SK-N-SH treated with all-trans-retinoic acid at 6 μM for 48 hours (cell line): ENCODE results near the gene EPHA6.

Experiments
- ATAC-seq: fragments of 200-7000 bp; cut with Tn5 transposase; 3 replicates; pipeline ENCODE4 v1.9.1; 2020; ENCODE audit warnings: mild to moderate bottlenecking, moderate library complexity
- ARNTL ChIP-seq: fragments of 450-650 bp; formaldehyde crosslinking; IDR thresholded peaks from 2 replicates; pipeline ENCODE4 v1.5.0; 2020; ENCODE audit warnings: low read depth, mild to moderate bottlenecking, moderate library complexity, borderline replicate concordance
- BACH2 ChIP-seq: fragments of 250-450 bp; sonication (Bioruptor Pico); IDR thresholded peaks from 2 replicates; pipeline ENCODE4 v1.9.0; 2021; ENCODE audit warnings: mild to moderate bottlenecking, borderline replicate concordance
- CREB5 ChIP-seq: fragments of 250-450 bp; sonication (Bioruptor Pico); IDR thresholded peaks from 2 replicates; pipeline ENCODE4 v1.5.1; 2020; ENCODE audit warnings: low read depth, mild to moderate bottlenecking, moderate library complexity
- GLIS3 ChIP-seq: fragments of 250-450 bp; sonication (Bioruptor Pico); IDR thresholded peaks from 2 replicates; pipeline ENCODE4 v1.5.0; 2020; ENCODE audit warnings: mild to moderate bottlenecking, moderate library complexity
- OSR1 ChIP-seq: fragments of 250-450 bp; sonication (Bioruptor Pico); IDR thresholded peaks from 2 replicates; pipeline ENCODE4 v1.8.0; 2022; ENCODE audit warnings: moderate library complexity, mild to moderate bottlenecking, inconsistent platforms
- PPARA ChIP-seq: fragments of 250-450 bp; sonication (Bioruptor Pico); IDR thresholded peaks from 2 replicates; pipeline ENCODE4 v1.5.0; 2020; ENCODE audit warnings: mild to moderate bottlenecking, borderline replicate concordance
- RARB ChIP-seq: fragments of 250-450 bp; sonication (Bioruptor Pico); IDR thresholded peaks from 2 replicates; pipeline ENCODE4 v1.8.0; 2021; ENCODE audit warnings: mild to moderate bottlenecking, moderate library complexity
- TCF4 ChIP-seq: fragments of 250-450 bp; sonication (Bioruptor Pico); IDR thresholded peaks from 2 replicates; pipeline ENCODE4 v1.8.0; 2021; ENCODE audit warnings: mild to moderate bottlenecking, moderate library complexity, borderline replicate concordance
- TOX ChIP-seq: fragments of 250-450 bp; sonication (Bioruptor Pico); IDR thresholded peaks from 2 replicates; pipeline ENCODE4 v1.8.0; 2021; ENCODE audit warnings: mild to moderate bottlenecking, moderate library complexity, borderline replicate concordance
- ZFP30 ChIP-seq: fragments of 450-650 bp; formaldehyde crosslinking; IDR thresholded peaks from 2 replicates; pipeline ENCODE4 v1.5.0; 2022; ENCODE audit warnings: mild to moderate bottlenecking, moderate library complexity
- ZNF565 ChIP-seq: fragments of 450-650 bp; formaldehyde crosslinking; conservative IDR thresholded peaks from 2 replicates; pipeline ENCODE4 v1.5.0; 2020; ENCODE audit warnings: low read depth, mild to moderate bottlenecking, moderate library complexity
- ZNF70 ChIP-seq: fragments of 450-650 bp; formaldehyde crosslinking; IDR thresholded peaks from 2 replicates; pipeline ENCODE4 v1.5.0; 2020; ENCODE audit warnings: mild to moderate bottlenecking, moderate library complexity
- ZNF8 ChIP-seq: fragments of 450-650 bp; formaldehyde crosslinking; IDR thresholded peaks from 2 replicates; pipeline ENCODE4 v1.5.0; 2020; ENCODE audit warnings: mild to moderate bottlenecking, moderate library complexity
- TF ChIP-seq, protein P1 (sequence below): fragments of 250-450 bp; sonication (Bioruptor Pico); IDR thresholded peaks from 2 replicates; pipeline ENCODE4 v1.5.0; 2020; ENCODE audit warnings: mild to moderate bottlenecking, moderate library complexity
- TF ChIP-seq, protein P2 (sequence below): fragments of 250-450 bp; sonication (Bioruptor Pico); IDR thresholded peaks from 2 replicates; pipeline ENCODE4 v1.8.0; 2020; ENCODE audit warnings: mild to moderate bottlenecking, moderate library complexity, borderline replicate concordance
- TF ChIP-seq, protein P3 (sequence below): fragments of 250-450 bp; sonication (Bioruptor Pico); IDR thresholded peaks from 2 replicates; pipeline ENCODE4 v1.8.0; 2021; ENCODE audit warnings: low read depth, mild to moderate bottlenecking, moderate library complexity, borderline replicate concordance

Gene EPHA6

GRCh38 chr3:97105989-97106651, 291.7 kb downstream of the EPHA6 start:
- no peak for ATAC-seq
- TF ChIP-seq, protein P1, sequence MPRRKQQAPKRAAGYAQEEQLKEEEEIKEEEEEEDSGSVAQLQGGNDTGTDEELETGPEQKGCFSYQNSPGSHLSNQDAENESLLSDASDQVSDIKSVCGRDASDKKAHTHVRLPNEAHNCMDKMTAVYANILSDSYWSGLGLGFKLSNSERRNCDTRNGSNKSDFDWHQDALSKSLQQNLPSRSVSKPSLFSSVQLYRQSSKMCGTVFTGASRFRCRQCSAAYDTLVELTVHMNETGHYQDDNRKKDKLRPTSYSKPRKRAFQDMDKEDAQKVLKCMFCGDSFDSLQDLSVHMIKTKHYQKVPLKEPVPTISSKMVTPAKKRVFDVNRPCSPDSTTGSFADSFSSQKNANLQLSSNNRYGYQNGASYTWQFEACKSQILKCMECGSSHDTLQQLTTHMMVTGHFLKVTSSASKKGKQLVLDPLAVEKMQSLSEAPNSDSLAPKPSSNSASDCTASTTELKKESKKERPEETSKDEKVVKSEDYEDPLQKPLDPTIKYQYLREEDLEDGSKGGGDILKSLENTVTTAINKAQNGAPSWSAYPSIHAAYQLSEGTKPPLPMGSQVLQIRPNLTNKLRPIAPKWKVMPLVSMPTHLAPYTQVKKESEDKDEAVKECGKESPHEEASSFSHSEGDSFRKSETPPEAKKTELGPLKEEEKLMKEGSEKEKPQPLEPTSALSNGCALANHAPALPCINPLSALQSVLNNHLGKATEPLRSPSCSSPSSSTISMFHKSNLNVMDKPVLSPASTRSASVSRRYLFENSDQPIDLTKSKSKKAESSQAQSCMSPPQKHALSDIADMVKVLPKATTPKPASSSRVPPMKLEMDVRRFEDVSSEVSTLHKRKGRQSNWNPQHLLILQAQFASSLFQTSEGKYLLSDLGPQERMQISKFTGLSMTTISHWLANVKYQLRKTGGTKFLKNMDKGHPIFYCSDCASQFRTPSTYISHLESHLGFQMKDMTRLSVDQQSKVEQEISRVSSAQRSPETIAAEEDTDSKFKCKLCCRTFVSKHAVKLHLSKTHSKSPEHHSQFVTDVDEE (CRISPR knock-in tag), result no peak
- TF ChIP-seq TOX (CRISPR knock-in tag) (no peak), OSR1 (no peak), TCF4 (CRISPR knock-in tag) (no peak), CREB5 (CRISPR knock-in tag) (no peak), ZNF565 (no peak), ARNTL (CRISPR knock-in tag) (no peak), ZNF70 (CRISPR knock-in tag) (no peak), RARB (CRISPR knock-in tag) (no peak), BACH2 (CRISPR knock-in tag) (no peak), ZNF8 (CRISPR knock-in tag) (no peak), GLIS3 (CRISPR knock-in tag) (no peak), PPARA (CRISPR knock-in tag) (no peak), ZFP30 (no peak)
- TF ChIP-seq, protein P2, sequence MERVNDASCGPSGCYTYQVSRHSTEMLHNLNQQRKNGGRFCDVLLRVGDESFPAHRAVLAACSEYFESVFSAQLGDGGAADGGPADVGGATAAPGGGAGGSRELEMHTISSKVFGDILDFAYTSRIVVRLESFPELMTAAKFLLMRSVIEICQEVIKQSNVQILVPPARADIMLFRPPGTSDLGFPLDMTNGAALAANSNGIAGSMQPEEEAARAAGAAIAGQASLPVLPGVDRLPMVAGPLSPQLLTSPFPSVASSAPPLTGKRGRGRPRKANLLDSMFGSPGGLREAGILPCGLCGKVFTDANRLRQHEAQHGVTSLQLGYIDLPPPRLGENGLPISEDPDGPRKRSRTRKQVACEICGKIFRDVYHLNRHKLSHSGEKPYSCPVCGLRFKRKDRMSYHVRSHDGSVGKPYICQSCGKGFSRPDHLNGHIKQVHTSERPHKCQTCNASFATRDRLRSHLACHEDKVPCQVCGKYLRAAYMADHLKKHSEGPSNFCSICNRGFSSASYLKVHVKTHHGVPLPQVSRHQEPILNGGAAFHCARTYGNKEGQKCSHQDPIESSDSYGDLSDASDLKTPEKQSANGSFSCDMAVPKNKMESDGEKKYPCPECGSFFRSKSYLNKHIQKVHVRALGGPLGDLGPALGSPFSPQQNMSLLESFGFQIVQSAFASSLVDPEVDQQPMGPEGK (CRISPR knock-in tag), result no peak
- TF ChIP-seq, protein P3, sequence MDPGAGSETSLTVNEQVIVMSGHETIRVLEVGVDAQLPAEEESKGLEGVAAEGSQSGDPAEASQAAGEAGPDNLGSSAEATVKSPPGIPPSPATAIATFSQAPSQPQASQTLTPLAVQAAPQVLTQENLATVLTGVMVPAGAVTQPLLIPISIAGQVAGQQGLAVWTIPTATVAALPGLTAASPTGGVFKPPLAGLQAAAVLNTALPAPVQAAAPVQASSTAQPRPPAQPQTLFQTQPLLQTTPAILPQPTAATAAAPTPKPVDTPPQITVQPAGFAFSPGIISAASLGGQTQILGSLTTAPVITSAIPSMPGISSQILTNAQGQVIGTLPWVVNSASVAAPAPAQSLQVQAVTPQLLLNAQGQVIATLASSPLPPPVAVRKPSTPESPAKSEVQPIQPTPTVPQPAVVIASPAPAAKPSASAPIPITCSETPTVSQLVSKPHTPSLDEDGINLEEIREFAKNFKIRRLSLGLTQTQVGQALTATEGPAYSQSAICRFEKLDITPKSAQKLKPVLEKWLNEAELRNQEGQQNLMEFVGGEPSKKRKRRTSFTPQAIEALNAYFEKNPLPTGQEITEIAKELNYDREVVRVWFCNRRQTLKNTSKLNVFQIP, result no peak

GRCh38 chr3:97106652-97106989, 292.2 kb downstream of the EPHA6 start:
- TF ChIP-seq, protein P3, result no peak
- TF ChIP-seq BACH2 (CRISPR knock-in tag), result no peak
- no peak for TF ChIP-seq ARNTL (CRISPR knock-in tag)
- TF ChIP-seq ZNF70 (CRISPR knock-in tag), result no peak
- TF ChIP-seq, all 23 proteins: peak for 0
- ATAC-seq, result no peak

DNA sequence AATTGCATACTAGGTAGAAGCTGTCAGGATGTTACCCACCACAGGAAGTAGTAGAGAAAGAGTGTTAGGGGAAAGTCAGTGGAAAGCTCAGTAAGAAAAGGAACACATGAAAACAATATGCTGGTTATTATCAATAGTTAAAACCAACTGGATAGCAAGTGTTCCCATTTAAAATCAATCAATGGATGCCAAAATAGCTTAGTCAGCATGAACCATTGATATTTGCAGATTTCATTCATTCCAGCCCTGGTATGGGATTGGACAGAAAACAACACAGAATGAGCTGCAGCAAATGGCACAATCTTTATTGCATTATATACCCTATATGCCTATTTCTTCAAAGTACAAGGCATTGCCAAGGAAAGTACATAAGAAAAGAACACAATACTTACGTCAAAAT, 293.7 kb downstream of the EPHA6 start:
- TF ChIP-seq TOX (CRISPR knock-in tag) (no peak), ARNTL (CRISPR knock-in tag) (no peak), ZNF565 (no peak), PPARA (CRISPR knock-in tag) (no peak)
- TF ChIP-seq, protein P2 (CRISPR knock-in tag), result no peak
- no peak for ATAC-seq
